Activated effector memory CD4-positive, alpha-beta T cell treated with Interleukin-2 at 50 U/mL for 16 hours (primary cell): ENCODE data around the gene HES7.

Source experiments
- DNase-seq: peaks from one replicate; pipeline ENCODE4 v3.0.0-alpha.2; 2020

Gene HES7

GRCh38 chr17:8142158-8142886 is 18.4 kb upstream of the HES7 start:
- no peak for DNase-seq

- DNase-seq = no peak
Observed at GRCh38 chr17:8141741-8142140, 17.8 kb upstream of the HES7 start.

GRCh38 chr17:8141045-8141444 is 17.1 kb upstream of the HES7 start:
- DNase-seq = no peak

- DNase-seq = no peak
Observed at GRCh38 chr17:8140065-8141029, 16.4 kb upstream of the HES7 start.

GRCh38 chr17:8138672-8139371 is 14.9 kb upstream of the HES7 start:
- peak; percentile 92 for DNase-seq

GRCh38 chr17:8138374-8138671 is 14.4 kb upstream of the HES7 start:
- no peak for DNase-seq

- DNase-seq = no peak
Observed at GRCh38 chr17:8137645-8138373, 13.9 kb upstream of the HES7 start.

GRCh38 chr17:8133941-8134340 is 10.0 kb upstream of the HES7 start:
- no peak for DNase-seq

- no peak for DNase-seq
Observed at GRCh38 chr17:8133399-8133798, 9.5 kb upstream of the HES7 start.

- DNase-seq = no peak
Observed at GRCh38 chr17:8131844-8132441, 8.0 kb upstream of the HES7 start.

GRCh38 chr17:8128125-8128784 is 4.3 kb upstream of the HES7 start:
- no peak for DNase-seq

- peak; percentile 24 for DNase-seq
Observed at GRCh38 chr17:8126491-8127066, 2.7 kb upstream of the HES7 start.

- no peak for DNase-seq
Observed at GRCh38 chr17:8125947-8126490, 2.1 kb upstream of the HES7 start.

- peak; percentile 73 for DNase-seq
Observed at GRCh38 chr17:8125154-8125946, 1.4 kb upstream of the HES7 start.

GRCh38 chr17:8124350-8125153 is 646 bp upstream of the HES7 start:
- no peak for DNase-seq

GRCh38 chr17:8122924-8123694 is 797 bp downstream of the HES7 start:
- DNase-seq = no peak

GRCh38 chr17:8122422-8122923 is 1.4 kb downstream of the HES7 start:
- no peak for DNase-seq

- no peak for DNase-seq
Observed at GRCh38 chr17:8121681-8122421, 2.1 kb downstream of the HES7 start.
